ENCODE results near the gene TRIM39.

Gene TRIM39

DNA sequence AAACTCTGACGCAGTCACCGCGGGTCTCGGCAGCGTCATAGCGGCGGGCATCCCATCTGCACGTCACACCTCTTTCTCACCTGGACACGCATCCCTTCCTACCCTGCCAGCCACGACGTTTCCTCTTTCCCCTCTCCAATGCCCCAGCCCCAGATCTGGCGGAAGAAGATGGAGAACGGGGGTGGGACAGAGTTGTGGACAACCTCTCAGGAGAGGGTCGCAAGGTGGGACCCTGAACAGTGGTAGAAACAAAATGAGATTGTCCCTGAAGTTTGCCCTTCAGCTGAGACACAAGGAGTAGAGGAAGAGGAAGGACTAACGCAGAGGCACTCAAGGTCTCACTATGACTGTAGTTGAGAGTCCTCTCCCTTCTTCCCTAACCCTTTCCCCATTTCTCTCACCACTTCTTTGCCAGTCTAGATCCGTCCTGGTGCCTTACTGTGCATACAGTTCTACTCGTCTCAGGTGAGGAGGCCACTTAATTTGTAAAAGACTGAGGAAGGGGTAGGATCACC lies 562 bp downstream of the TRIM39 start:
- DNase-seq (ENCODE audit: low read depth, low spot score) = no peak

DNA sequence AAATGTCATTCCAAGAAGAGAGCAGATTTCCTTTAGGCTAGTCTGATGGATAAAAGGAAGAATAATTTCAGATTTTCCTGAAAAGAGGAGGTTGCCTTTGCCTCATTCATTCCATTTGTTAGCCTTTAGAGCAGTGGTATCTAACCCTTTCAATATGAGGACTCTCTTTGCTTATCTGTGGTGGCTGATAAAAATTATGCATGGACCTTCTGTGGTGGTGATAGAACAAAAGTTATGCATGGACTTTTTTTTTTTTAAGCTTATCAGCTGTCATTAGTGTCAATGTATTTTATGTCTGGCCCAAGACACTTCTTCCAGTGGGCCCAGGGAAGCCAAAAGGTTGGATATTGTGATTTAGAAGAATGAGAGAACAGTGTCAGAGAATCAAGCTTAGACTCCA lies 1.7 kb downstream of the TRIM39 start:
- no peak for DNase-seq (ENCODE audit: low read depth, low spot score)

DNA sequence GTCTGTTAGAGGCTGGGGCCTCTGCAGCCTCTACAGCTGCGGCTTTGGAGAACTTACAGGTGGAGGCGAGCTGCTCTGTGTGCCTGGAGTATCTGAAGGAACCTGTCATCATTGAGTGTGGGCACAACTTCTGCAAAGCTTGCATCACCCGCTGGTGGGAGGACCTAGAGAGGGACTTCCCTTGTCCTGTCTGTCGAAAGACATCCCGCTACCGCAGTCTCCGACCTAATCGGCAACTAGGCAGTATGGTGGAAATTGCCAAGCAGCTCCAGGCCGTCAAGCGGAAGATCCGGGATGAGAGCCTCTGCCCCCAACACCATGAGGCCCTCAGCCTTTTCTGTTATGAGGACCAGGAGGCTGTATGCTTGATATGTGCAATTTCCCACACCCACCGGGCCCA lies 2.6 kb downstream of the TRIM39 start:
- DNase-seq (ENCODE audit: low read depth, low spot score) = no peak

DNA sequence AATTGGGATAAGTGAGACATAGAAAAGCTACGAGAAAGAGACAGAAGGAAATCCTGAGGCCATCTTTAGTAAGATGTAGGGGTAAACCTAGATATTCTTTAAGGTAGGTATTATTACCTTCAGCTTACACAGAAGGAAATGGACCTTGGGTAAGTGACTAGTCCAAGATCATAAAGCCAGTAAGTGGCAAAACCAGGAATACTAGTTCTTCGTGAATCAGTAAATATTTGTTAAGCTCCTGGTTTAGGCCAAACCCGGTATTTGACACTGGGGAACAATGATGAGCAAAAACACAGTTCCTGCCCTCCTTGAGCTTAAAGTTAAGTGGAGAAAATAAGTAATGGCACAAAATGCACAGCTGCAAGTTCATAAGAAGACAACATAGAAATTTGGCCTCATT lies 5.3 kb downstream of the TRIM39 start:
- DNase-seq (ENCODE audit: low read depth, low spot score) = no peak

DNA sequence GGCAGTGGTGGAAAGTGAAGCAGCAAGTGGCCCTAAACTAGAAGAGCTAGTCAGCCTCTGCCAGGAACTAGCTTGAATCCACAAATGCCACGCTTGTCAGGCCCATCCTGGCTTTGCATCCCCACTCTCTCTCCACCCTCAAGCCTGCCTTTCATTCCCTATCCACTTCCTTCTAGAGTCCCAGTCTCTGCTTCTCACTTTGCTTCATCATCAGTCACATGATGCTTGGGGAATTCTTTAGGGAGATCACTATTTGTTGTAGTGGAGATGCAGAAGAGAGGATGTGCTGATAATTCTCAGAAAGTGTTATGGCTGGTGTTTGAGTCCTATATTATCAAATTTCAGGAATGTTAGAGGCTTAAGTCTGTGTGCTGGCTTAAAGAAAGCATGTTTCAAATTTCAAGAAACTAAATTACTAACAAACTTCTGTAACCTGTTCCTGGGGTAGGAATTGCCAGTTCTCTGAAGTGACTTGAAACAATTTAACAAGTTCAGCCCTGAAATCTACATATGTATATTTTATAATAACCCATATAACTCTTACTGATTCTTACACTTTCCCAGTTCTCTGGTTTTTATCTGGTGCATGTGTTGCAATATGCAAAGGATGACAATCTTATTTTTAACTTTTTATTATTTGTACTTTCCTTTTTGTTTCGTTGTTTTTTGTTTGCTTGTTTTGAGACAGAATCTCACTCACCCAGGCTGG lies 7.5 kb downstream of the TRIM39 start:
- DNase-seq (ENCODE audit: low read depth, low spot score) = no peak

DNA sequence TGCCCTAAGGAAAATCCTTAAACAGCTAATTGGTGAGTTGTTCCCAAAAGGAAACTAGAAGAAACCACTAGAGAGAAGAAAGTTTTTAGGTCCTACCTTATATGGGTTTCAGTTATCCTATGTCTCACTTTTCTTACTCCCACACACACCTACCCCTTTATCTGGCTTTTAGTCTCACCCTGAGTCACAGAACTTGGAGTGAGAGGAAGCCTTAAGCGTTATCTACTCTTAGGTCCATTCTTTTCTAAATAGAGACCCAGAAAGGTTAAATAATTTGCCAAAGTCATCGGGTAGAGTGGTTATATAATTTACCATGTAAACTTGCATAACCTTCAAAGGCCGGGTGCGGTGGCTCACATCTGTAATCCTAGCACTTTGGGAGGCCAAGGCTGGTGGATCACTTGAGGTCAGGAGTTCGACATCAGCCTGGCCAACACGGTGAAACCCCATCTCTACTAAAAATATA lies 13.9 kb downstream of the TRIM39 start:
- no peak for DNase-seq (ENCODE audit: low read depth, low spot score)

DNA sequence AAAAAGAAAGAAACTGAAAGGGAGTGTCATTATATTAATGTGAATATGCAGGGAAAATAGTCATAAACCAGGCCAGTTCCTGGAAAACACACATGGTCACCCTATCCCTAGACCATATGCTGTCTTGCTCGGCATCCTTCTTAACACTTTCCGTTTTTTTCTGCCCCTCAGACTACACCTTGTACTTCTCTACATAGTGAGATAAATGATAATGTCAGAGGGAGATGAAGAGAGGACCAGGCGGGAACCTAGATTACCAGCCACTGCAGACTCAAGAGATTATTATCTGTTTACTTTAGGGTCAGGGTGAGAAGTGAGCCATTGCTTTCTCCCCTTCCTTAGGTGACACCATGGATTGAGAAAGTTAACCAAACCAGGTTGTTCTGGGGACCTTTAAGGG lies 14.5 kb downstream of the TRIM39 start:
- no peak for DNase-seq (ENCODE audit: low read depth, low spot score)

DNA sequence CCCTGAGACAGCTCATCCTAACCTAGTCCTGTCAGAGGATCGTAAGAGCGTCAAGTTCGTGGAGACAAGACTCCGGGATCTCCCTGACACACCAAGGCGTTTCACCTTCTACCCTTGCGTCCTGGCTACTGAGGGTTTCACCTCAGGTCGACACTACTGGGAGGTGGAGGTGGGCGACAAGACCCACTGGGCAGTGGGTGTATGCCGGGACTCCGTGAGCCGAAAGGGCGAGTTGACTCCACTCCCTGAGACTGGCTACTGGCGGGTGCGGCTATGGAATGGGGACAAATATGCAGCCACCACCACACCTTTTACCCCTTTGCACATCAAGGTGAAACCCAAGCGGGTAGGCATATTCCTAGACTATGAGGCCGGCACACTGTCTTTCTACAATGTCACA lies 15.0 kb downstream of the TRIM39 start:
- no peak for DNase-seq (ENCODE audit: low read depth, low spot score)

DNA sequence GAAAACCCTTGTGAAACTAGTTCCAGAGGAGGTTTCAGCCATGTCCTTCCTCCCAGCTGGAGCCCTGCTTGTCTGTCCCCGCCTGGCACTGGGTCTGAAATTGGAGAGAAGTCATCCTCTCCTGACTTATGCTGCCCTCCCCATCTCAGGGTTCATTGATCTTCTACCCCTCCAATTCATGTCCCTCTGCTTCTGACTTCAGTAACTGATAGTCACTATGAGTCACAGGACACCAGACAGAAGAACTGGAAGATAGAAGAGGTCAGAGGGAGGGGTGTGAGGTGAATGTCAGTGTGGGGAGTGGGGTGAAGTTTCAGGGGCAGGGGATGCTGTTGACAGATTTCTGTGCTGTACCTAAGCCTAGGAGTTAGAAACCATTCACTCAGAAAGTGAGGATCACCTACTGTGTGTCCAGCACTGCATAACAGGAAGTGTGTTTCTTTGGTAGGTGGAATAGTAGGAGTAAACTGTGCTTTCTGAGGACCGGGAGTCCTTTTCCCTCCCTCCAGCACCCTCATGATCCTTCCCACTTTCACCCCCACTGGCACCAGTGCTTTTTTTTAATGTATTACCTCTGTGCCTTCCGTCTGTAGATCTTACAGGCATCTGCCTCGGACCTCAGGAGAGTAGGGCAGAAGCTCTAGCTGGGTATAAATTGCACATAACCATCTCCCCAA lies 17.6 kb downstream of the TRIM39 start:
- no peak for DNase-seq (ENCODE audit: low read depth, low spot score)

DNA sequence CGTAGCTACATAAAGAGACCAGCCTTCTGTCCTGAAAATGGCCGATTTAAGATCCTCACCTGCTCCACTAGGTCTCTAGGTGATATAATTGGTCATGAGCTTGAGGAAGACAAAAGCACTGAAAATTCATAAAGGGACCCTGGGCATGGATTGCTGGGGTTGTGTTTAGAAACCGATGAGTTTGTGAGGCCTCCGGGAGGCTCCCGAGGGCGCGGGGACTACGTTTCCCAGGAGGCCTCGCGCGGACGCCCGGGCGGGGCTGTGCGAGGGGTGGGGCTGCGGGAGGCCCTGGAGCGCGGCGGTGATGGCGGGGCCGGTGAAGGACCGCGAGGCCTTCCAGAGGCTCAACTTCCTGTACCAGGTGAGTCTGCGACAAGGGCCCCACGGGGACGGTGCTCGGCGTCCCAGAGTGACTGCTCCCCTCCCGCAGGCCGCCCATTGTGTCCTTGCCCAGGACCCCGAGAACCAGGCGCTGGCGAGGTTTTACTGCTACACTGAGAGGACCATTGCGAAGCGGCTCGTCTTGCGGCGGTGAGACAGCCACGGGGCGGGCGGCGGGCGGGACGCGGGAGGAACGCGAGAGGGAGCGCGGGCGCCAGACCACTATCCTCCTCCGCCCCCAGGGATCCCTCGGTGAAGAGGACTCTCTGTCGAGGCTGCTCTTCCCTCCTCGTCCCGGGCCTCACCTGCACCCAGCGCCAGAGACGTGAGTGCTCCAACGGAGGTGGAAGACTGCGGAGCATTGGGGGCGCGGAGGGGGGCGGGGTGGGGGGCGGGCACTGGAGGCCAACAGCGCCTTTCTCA lies 18.3 kb downstream of the TRIM39 start, which contains the start of gene RPP21:
Gene RPP21 (plus strand): TSS at position 289 of the 804 bp plus-strand sequence. CDS start 16 bp downstream, at position 305.
- peak; percentile 45 for DNase-seq (ENCODE audit: low read depth, low spot score)

DNA sequence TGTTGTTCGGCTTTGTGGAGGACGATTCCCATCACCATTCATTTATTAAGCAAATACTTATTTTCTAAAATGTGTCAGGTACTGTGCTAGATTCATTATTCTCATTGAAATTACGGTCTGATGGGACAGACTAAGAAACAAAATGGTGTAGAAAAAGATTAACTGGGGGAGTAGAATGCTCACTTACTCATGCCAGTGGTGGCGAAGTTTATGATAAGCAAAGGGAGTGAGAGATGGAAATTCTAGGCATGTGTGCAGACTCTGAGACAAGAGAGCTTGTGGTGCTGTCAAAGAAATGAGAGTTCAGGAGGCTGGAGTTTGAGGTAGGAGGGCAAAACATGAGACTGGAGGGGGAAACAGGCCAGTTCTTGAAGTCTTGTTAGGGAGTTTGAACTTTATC lies 19.1 kb downstream of the TRIM39 start:
- no peak for DNase-seq (ENCODE audit: low read depth, low spot score)

DNA sequence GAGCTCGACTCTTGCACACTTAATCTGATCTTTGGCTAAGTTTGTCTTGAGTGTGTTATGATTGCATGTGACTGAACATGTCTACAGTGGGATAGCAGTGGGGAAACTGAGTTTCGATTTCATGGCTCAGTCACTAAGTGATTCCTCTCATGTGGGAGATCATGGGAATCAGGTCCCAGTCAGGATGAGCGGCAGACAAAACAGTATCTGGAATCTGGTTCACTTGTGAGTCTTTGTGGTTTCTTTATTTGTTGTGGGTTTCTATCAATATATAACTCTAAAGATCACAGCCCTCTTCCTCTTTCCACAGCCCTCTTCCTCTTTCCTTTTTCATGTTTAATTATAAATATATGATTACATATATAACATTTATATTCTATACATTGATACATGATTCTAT lies 22.2 kb downstream of the TRIM39 start:
- DNase-seq (ENCODE audit: low read depth, low spot score) = no peak

DNA sequence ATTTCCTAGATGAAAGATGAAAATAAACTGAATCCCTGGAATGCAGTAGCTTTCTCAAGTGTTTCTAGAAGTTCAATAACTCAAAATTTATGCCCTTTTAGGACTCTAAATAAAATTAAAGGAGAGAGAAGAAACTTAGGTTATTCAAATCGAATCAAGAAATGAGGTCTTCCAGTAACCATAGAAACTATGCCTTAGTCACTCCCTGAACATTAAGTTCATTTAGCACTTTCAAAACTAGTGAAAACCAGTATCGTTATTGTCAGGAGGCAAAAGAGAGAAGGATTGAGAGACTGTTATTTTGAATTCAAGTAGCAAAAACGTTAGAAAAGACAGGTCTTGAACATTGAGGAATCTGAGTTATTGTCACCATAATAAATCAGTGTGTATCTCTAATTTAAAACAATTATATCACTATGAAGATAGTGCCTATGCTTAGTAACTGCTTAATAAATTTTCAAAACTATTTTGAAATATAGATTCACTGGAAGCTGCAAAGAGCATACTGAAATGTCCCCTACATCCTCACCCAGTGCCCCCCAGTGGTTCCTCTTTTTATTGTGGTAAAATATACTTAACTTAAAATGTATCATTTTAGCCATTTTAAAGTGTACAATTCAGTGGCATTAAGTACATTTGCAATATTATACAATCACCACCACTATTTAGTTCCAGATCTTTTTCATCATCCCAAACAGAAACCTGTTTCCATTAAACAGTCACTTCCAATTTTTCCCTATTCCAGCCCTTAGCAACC lies 22.9 kb downstream of the TRIM39 start:
- DNase-seq (ENCODE audit: low read depth, low spot score) = no peak

DNA sequence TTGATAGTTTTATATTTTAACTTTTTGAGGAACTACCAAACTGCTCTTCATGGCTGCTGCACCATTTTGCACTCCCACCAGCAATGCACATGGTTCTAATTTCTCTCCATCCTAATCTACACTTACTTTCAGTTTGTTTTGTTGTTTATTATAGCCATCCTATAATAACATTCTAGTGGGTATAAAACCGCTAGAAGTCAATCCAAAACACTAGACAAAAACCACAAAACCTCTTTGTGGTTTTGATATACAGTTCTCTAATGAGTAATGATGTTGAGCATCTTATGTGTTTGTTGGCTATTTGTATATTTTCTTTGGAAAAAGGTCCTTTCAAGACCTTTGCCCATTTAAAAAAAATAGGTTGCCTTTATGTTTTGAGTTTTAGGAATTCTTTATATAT lies 23.8 kb downstream of the TRIM39 start:
- no peak for DNase-seq (ENCODE audit: low read depth, low spot score)

DNA sequence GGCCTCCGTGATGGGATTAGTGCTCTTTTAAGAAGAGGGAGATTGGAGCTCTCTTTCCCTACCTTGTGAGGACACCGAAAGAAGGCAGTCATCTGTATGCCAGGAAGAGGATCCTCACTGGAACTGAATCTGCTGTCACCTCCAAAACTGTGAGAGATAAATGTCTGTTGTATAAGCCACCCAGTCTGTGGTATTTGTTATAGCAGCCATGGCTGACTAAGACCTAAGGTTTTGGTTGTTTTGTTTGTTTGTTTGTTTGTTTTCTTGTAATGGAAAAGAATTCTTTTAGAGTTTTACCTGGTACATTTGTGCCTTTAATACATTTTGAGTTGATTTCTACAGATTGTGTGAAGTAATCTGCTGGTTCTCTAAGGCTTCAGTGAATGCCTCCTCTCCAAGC lies 25.8 kb downstream of the TRIM39 start:
- no peak for DNase-seq (ENCODE audit: low read depth, low spot score)

DNA sequence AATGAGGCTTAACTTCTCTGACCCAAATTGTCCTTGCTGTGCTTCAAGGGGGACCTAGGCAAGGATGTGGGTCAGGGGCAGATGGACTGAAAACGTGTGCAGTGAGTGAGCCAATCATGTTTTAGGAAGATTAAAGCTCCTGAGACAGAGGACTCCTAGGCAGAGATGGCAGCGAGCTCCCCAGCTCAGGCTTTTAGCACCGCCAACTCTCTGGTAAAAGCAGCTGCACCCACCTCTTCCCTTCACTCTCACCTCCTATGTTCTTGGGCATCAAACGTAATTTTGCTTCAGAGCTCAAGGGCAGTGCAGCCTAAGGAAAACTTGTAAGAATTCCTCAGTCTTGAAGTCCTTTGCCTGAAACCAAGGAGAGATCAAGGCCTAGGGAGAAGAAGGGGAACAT lies 28.6 kb downstream of the TRIM39 start:
- DNase-seq (ENCODE audit: low read depth, low spot score) = no peak

DNA sequence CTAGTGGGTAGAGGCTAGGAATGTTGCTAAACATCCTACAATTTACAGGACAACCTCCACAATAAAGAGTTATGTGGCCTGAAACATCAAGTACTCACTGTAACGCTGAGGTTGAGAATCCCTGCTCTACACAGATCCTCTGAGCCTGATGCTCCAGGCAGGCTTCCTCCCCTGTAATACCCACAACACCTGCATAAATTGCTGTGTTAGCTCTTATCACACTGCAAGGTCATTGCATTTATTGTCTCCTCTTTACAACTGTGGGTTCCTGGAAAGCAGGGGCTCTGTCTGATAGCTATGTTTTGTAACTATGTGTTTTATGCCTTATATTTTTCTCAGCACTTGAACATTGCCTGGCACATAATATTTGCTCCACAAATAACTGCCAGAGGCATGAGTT lies 29.8 kb downstream of the TRIM39 start:
- no peak for DNase-seq (ENCODE audit: low read depth, low spot score)

DNA sequence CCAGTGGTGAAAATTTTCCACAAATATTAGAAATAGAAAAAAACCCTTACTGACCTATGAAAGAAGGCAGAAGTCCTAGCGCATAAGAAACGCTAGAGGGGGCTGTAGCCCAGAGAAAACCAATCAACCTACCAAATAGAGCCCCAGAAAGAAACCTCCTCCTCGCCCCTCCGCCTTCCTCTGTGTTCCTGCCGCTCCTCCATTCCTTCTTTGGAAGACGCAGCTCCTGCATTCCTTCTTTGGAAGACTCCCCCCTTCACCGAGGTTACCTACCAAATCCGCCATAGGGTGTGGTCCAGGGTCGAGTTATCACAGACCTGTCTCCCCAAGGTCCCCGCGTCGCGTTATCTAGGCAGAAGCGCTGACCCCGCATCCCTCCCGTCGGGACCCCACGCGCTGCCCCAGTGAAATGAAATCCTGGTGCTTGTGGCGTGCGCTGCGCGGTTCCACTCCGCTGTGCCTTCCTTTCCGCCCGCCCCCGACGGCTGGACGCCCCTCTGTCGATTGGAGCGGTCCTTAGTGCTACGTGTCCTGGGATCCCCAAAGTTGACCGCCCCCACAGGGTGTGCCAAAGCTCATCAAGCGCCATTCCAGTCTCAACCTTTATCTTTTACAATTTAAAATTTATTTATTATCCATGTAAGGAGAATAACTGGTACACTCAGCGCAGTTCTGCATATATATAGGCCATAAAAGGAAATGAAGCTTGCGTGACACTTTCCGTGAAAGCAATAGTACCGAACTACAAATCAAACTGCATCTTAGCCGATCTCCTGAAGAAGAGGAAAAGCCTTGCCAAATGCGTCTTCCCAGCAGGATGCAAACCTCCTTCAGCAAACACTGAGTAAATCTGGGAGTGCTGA lies 31.2 kb downstream of the TRIM39 start:
- peak; percentile 37 for DNase-seq (ENCODE audit: low read depth, low spot score)

DNA sequence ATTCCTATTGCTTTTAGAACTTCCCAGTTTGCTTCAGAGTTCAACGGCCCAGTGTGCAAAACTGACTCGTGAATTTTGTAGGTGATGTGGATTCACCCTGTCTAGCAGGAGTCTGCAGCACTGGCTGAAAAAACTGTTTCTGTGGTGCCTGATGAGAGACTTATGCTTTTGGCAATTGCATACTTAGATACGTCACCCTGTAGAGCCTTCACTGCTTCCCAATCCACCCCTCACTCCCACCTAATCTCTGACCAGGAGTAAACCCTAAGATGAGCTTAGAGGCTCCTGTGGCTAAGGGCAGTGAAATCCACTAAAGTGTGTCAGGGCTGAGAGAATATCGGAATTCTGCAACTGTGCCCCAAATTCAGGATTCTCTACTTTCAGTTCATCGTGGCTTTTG lies 32.5 kb downstream of the TRIM39 start:
- DNase-seq (ENCODE audit: low read depth, low spot score) = no peak

DNA sequence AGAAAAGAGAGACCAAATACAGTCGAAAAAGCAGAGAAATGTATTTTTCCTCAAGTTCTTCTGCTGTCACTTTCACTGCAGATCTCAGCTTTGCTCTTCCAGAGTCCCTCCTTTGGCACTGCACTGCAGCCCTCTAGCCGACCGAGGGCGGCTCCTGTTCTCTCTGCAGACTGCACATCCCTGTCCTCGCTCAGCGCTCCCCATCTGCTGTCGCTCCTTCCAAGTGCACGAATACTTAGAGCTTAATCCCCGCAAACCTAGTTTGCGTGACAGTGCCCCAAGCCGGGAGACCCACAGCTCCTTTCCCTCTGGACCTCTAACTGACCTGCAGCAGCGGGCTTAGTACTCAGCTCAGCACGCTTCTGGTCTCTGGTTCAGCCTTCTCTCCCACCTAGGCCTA lies 33.4 kb downstream of the TRIM39 start:
- DNase-seq (ENCODE audit: low read depth, low spot score) = no peak

DNA sequence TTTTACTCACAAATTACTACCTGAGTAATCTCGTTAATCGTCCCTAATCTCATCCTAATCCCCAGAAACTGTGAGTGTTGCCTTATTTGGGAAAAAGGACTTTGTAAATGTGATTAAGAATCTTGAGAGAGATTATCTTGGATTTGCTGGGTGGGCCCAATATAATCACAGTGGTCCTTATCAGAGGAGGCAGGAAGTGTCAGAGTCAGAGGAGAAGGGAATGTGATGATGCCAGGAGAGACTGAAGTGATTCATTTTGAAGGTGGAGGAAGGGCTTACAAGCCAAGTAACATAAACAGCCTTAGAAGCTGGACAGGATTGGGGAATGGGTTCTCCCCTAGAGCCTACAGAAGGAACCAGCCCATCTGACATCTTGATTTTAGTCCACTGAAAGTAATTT lies 34.9 kb downstream of the TRIM39 start:
- no peak for DNase-seq (ENCODE audit: low read depth, low spot score)
